Sigmoid colon (tissue), 3 donors: ENCODE data around the gene RGS21.

Experiments used
- CTCF ChIP-seq, 4 experiments: fragments of 450-650 bp in 3 of 4; fragments of 200-600 bp in 1 of 4; IDR thresholded peaks; one replicate each; pipeline ENCODE4 v1.5.1; 2016 to 2019; ENCODE audit warnings: antibody characterized with exemption in 4 of 4, mild to moderate bottlenecking in 3 of 4, moderate library complexity in 2 of 4
- POLR2A ChIP-seq, 2 donors: fragments of 450-650 bp; IDR thresholded peaks; one replicate each; pipeline ENCODE4 v1.6.1; 2016; ENCODE audit warnings: antibody characterized with exemption in 2 of 2, mild to moderate bottlenecking in 2 of 2, moderate library complexity in 2 of 2

GRCh38 chr1:192343344-192343743 lies 26.6 kb downstream of the RGS21 start:
- TF ChIP-seq CTCF (IDR thresholded peaks at IDR 0.05) (no peak), POLR2A (IDR thresholded peaks at IDR 0.05) (no peak)
